Progenitor cell of endocrine pancreas (in vitro differentiated cells): Measurements from ENCODE around the gene IL1R1. TPM values are rescaled to one million over a fixed set of nuclear protein-coding genes. Genes with fewer than 3 reads are reported as not detected.
A peak's percentile ranks its signal among the peaks of the same experiment; 100 is the strongest.

Source experiments
- DNase-seq: peaks from one replicate; pipeline ENCODE4 v3.0.0; 2021; ENCODE audit warnings: low spot score; ENCODE audit not compliant: unreplicated experiment
- H3K27ac Mint-ChIP-seq: 2 replicates; pipeline ENCODE4 v1.8.0; 2021; ENCODE audit warnings: mild to moderate bottlenecking, moderate library complexity, mixed read lengths
- H3K27me3 Mint-ChIP-seq: 2 replicates; pipeline ENCODE4 v1.8.0; 2021; ENCODE audit warnings: mixed read lengths
- H3K36me3 Mint-ChIP-seq: 2 replicates; pipeline ENCODE4 v1.8.0; 2022; ENCODE audit warnings: mixed read lengths; ENCODE audit not compliant: insufficient read depth
- H3K4me1 Mint-ChIP-seq: 2 replicates; pipeline ENCODE4 v1.8.0; 2021; ENCODE audit warnings: low read depth, mixed read lengths
- H3K4me3 Mint-ChIP-seq: 2 replicates; pipeline ENCODE4 v1.8.0; 2021; ENCODE audit warnings: low read depth, mild to moderate bottlenecking, moderate library complexity, mixed read lengths
- H3K9me3 Mint-ChIP-seq: 2 replicates; pipeline ENCODE4 v1.8.0; 2021; ENCODE audit warnings: low read depth, mixed read lengths
- CTCF ChIP-seq: fragments of 200-600 bp; sonication (generic); IDR thresholded peaks from one replicate; pipeline ENCODE4 v1.5.0; 2021; ENCODE audit warnings: antibody characterized with exemption, mild to moderate bottlenecking; ENCODE audit not compliant: unreplicated experiment
- total RNA-seq: library from RNA; stranded (reverse); gene quantifications from 2 replicates; pipeline ENCODE4 v1.2.1, GENCODE V29; 2021

IL1R1 gene
- total RNA-seq, 1 donor from 2014 or later: 1.1 TPM

DNA sequence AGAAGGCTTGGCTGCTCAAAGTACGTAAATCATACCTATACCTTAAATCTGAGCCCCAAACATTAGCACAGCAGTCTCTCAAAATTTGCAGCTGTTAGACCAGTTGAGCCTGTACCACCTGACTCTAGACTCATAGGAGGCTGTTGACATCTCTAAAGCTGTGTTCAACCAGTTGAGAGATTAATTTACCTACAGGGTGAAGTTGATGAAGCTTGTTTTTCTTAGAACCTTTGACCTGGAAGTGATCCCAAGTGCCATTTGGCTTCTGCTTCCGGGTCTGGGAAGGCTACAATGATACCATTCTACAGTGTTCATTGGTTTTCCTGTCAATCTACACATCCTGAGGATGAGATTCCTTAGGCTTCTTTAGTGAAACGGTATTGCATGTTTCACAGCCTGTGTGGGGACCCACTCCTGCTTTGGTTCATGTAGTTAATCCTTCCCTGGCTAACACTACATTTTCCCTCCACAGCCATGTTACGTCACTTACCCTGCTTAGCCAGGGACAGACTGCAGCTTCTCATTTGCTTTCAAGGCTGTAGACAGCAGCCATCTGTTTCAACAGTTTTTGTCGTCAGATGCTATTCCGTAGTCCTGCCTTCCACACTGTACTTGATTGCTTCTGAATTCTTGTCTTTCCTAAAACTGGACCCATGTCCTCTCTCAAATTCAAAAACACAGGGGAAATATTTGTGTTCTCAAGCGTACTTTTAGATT, 39.5 kb downstream of the IL1R1 start:
- DNase-seq: no peak
- Mint-ChIP-seq H3K4me3 (no peak overlapping the region), H3K4me1 (peaks cover 7% of the 10 kb centered on the region), H3K36me3 (no peaks in the 10 kb centered on the region), H3K27me3 (peaks cover 24% of the 10 kb centered on the region), H3K27ac (no peak overlapping the region), H3K9me3 (no peaks in the 10 kb centered on the region)
- no peak for TF ChIP-seq CTCF

GRCh38 chr2:102184018-102184417, 41.5 kb downstream of the IL1R1 start:
- H3K36me3 Mint-ChIP-seq: no peaks in the 10 kb centered on the region
- H3K4me3 Mint-ChIP-seq: no peak overlapping the region
- peaks cover 7% of the 10 kb centered on the region for H3K4me1 Mint-ChIP-seq
- no peak for TF ChIP-seq CTCF
- H3K9me3 Mint-ChIP-seq: no peaks in the 10 kb centered on the region
- no peak for DNase-seq
- H3K27ac Mint-ChIP-seq: no peak overlapping the region
- peaks cover 33% of the 10 kb centered on the region for H3K27me3 Mint-ChIP-seq

GRCh38 chr2:102184568-102184967, 42.0 kb downstream of the IL1R1 start:
- no peak for DNase-seq
- TF ChIP-seq CTCF: no peak
- Mint-ChIP-seq H3K9me3 (no peaks in the 10 kb centered on the region), H3K36me3 (no peaks in the 10 kb centered on the region), H3K4me3 (no peak overlapping the region), H3K4me1 (peaks cover 3% of the 10 kb centered on the region), H3K27me3 (peaks cover 33% of the 10 kb centered on the region), H3K27ac (no peak overlapping the region)

DNA sequence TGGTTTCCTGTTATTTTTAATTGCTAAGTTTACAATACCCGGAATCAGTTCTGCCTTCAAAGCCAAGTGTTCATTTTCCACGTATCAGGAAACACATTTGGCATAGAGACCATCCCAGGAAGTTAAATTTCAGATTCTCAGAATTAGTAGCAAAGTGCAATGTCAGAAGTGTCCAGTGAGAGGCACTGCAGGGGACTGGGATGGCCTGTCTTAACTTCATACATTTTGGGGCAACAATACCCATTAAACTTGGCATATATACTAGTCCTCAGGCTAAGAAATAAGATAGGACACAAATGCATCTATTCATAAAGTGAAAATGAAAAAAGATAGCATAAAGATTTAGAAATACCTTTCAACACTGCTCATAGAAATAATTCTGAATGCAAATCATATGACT, 42.8 kb downstream of the IL1R1 start:
- Mint-ChIP-seq H3K4me1 (peaks cover 3% of the 10 kb centered on the region), H3K27ac (no peak overlapping the region)

More for the DNA sequence above, 42.8 kb downstream of the IL1R1 start:
- no peak overlapping the region for H3K4me3 Mint-ChIP-seq
- H3K27me3 Mint-ChIP-seq: peaks cover 33% of the 10 kb centered on the region
- TF ChIP-seq CTCF: peak; percentile 46
- no peaks in the 10 kb centered on the region for H3K36me3 Mint-ChIP-seq
- H3K9me3 Mint-ChIP-seq: peaks cover 2% of the 10 kb centered on the region
- no peak for DNase-seq
